BJ (cell line): ENCODE data around the gene RBM47. TPM values are rescaled to one million over a fixed set of nuclear protein-coding genes. Genes with fewer than 3 reads are reported as not detected.

Experiments used
- CTCF ChIA-PET: fragments of 350-600 bp; formaldehyde crosslinking; extraction: SDS; loops from one replicate; lab custom pipeline; 2021; ENCODE audit warnings: antibody characterized with exemption, inconsistent platforms; lab: Yijun Ruan, JAX
- POLR2A ChIA-PET: fragments of 300-600 bp; sonication (Branson Sonifier 250); formaldehyde crosslinking; extraction: SDS; loops from one replicate; lab custom pipeline; 2021; ENCODE audit warnings: antibody characterized with exemption; lab: Charles Lee
- DNase-seq: peaks from one replicate; pipeline ENCODE4 v3.0.0-alpha.2; 2011; ENCODE audit warnings: low read depth
- H3K27me3 ChIP-seq: 2 replicates; pipeline ENCODE4 v1.6.0; 2011; ENCODE audit warnings: low read length; ENCODE audit not compliant: control insufficient read depth, insufficient read depth
- H3K36me3 ChIP-seq: 2 replicates; pipeline ENCODE4 v1.5.1; 2011; ENCODE audit warnings: low read length; ENCODE audit not compliant: control insufficient read depth, insufficient read depth
- H3K4me3 ChIP-seq: 2 replicates; pipeline ENCODE4 v1.5.1; 2011; ENCODE audit warnings: low read depth, mild to moderate bottlenecking, control low read depth, low read length
- polyA minus RNA-seq: library from RNA; depleted of rRNA, polyadenylated mRNA; stranded (reverse); fragments of >200 nt; gene quantifications from 2 replicates; pipeline ENCODE4 v1.2.3, GENCODE V29; 2011; rRNA and poly(A)+ RNA removed
- polyA plus RNA-seq: library from polyadenylated mRNA; depleted of rRNA; stranded (reverse); fragments of >200 nt; gene quantifications from 2 replicates; pipeline ENCODE4 v1.2.3, GENCODE V29; 2011; rRNA removed
- TF ChIP-seq, protein P1 (sequence below): IDR thresholded peaks from 2 replicates; pipeline ENCODE4 v1.5.1; 2011; ENCODE audit warnings: low read depth, mild to moderate bottlenecking, control low read depth, inconsistent platforms, low read length, moderate library complexity; ENCODE audit not compliant: insufficient read depth

The RBM47 gene
- 0.42 and 0.52 TPM in 2 replicates for polyA plus RNA-seq
- 0.57 and 0.62 TPM in 2 replicates for polyA minus RNA-seq

DNA sequence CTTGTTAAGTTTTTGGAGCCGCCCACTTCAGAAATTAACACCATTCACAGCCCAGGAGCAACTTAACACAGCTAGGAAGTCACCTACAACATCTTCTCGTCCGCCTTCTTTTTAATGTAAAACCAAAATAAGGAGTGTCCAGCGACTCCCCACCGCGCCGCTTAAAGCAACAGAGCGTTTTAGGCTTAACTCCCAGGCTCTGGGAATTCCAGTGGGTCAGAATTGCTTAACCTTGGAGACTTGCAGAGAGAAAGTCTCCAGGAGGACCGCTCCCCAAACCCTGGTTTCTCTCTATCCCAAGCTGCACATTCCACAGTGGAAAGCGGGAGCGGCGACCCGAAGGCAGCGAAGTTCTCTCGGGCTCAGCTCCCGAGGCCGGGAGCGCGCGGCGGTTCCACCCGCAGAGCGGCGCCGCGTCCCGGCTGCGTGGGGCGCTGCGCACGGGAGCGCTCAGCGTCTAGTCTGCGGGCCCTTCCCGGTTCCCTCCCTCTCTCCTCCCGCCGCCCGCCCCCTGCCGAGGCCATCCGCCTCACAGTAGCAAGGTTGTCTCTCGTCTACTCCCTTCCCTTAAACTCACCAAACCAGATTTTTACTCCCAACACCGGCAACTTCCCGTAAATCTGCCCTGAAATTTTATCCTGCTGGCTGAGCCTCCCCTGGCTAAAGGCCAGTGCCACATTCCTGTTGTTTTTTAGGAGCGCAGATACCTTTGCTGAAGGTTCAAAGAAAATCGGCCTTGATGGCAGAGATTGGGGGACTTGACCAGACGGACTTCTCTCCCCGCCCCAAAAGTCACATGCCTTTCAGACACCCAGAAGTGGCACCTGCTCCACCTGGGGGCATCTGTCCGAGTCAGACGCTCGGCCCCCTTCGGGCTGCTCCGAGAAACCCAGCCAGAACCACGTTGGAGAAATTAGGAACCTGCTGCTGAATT, at the start of gene RBM47:
Gene RBM47, minus strand, starts transcription at position 464 of the 934 bp plus-strand sequence. CDS start 190,971 bp downstream, outside the sequence.
- TF ChIP-seq, protein P1, sequence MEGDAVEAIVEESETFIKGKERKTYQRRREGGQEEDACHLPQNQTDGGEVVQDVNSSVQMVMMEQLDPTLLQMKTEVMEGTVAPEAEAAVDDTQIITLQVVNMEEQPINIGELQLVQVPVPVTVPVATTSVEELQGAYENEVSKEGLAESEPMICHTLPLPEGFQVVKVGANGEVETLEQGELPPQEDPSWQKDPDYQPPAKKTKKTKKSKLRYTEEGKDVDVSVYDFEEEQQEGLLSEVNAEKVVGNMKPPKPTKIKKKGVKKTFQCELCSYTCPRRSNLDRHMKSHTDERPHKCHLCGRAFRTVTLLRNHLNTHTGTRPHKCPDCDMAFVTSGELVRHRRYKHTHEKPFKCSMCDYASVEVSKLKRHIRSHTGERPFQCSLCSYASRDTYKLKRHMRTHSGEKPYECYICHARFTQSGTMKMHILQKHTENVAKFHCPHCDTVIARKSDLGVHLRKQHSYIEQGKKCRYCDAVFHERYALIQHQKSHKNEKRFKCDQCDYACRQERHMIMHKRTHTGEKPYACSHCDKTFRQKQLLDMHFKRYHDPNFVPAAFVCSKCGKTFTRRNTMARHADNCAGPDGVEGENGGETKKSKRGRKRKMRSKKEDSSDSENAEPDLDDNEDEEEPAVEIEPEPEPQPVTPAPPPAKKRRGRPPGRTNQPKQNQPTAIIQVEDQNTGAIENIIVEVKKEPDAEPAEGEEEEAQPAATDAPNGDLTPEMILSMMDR: peak; percentile 24; the same call in 1 of the 2 replicates
- Histone ChIP-seq H3K4me3 (peak within 1 kb of the TSS; percentile 56), H3K36me3 (no peaks in the 10 kb centered on the region), H3K27me3 (no peaks in the 10 kb centered on the region)
- POLR2A ChIA-PET: no interaction called here
- no peak for DNase-seq
- CTCF ChIA-PET: interaction anchor here (0.6 to 1.0 kb wide), 3 partner anchors 21 to 318 kb away, joined by 3 read pairs; no protein-coding TSS in a partner anchor

DNA sequence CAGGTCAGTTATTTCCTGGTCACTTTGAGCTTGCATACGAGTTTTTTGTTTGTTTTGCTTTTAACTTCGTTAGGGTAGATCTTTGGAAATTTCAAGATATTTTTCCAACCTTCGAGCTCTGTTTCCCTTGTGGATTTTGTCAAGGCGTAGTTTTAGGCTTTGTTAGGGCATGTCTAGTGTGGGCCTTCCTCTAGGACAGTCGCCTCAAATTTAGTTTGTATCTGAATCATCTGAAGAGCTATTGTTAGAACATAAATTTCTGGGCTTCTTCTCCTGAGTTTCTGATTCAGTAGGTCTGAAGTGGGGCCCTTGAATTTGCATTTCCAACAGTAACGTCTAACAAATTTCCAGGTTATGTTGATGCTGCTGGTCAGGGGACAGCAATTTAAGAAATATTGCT, 48.8 kb upstream of the RBM47 start:
- TF ChIP-seq, protein P1: no peak
- Histone ChIP-seq H3K36me3 (no peaks in the 10 kb centered on the region), H3K27me3 (no peaks in the 10 kb centered on the region; the same call in 1 of the 2 replicates), H3K4me3 (no peak overlapping the region)
- POLR2A ChIA-PET: interaction anchor here (0.6 kb wide), 1 partner anchor 620 kb away, joined by 3 read pairs; no protein-coding TSS in a partner anchor
- DNase-seq: no peak
- CTCF ChIA-PET: interaction anchor here (0.9 kb wide), 1 partner anchor 41 kb away, joined by 3 read pairs; no protein-coding TSS in a partner anchor

DNA sequence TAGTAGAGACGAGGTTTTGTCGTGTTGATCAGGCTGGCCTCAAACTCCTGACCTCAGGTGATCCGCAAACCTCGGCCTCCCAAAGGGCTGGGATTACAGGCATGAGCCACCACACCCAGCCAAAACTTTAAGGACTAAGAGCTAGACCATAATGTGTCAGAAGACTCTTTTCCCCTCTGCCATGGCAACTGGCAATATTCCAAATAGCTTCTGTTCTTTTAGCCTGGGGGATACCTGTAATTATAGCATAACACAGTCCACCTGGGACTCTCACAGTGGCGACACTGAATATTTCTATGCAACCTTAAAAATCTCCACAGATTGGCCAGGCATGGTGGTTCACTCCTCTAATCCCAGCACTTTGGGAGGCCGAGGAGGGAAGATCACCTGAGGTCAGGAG, 45.5 kb upstream of the RBM47 start:
- Histone ChIP-seq H3K27me3 (no peaks in the 10 kb centered on the region), H3K36me3 (no peaks in the 10 kb centered on the region), H3K4me3 (no peak overlapping the region)
- no peak for DNase-seq
- POLR2A ChIA-PET: no interaction called here
- CTCF ChIA-PET: interaction anchor here (0.6 to 1.3 kb wide), 3 partner anchors 12 to 165 kb away, joined by 3 to 5 read pairs (median 5); no protein-coding TSS in a partner anchor
- TF ChIP-seq, protein P1: no peak

DNA sequence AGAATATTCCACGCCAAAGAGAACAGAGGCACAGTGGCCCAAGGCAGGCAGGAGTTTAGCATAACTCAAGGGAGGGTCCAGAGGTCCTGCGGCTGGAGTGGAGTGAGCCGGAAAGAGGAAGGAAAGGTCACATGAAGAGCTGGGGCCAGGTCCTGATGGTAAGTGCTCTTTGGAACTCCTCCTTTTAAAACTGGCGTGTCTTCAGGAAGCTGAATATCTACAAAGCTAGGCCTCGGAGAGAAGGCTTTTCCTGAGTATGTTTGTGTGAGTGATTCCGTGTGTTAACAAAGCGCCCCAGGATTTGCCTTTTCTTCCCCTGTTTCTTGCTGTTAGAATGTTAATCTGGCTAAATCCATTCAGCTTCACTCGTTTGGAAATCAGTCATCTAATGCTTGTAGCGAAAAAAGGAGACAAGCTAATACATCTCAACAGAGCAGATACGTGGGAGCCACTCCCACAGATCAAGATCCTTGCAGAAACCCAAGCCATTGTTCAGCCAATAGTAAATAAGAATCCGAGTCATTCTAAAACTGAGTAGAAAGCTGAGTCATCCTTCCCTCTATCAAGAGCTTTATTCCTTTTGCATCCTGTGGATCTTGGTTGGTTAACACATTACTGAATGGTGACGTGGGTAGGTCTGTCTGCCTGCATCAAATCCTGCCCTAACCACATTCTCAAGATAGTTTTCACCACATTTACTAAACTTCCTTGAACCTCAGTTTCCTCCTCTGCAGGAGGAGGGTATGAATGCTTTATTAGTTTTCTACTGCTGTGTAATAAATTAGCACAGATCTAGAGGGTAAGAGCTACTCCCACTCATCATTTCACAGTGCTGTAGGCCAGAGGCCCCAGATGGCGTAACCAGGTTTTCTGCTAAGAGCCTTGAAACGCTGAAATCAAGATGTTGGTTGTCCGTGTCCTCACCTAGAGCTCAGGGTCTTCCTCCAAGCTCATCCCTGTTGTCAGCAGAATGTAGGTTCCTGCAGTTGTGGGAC, 43.2 kb upstream of the RBM47 start:
- ChIA-PET POLR2A (no interaction called here), CTCF (interaction anchor here (1.0 to 1.3 kb wide), 3 partner anchors 9 to 11 kb away, joined by 3 read pairs; no protein-coding TSS in a partner anchor)
- Histone ChIP-seq H3K36me3 (no peaks in the 10 kb centered on the region), H3K27me3 (no peaks in the 10 kb centered on the region), H3K4me3 (no peak overlapping the region)
- TF ChIP-seq, protein P1: no peak
- peak; percentile 87 for DNase-seq
